ACC112 (cell line): ENCODE measurements around the gene ALPI.
"Not testable (repeated sequence)": the region's sequence is repeated elsewhere in the genome, so short reads cannot be mapped to it uniquely, and the experiment has no call there.

Experiments used
- H2AFZ ChIP-seq: fragments of 200-600 bp; sonication (generic); one replicate; pipeline ENCODE4 v1.6.0; 2017; ENCODE audit warnings: antibody characterized with exemption, low read length; ENCODE audit not compliant: unreplicated experiment
- H3K27ac ChIP-seq: fragments of 200-600 bp; sonication (generic); 2 replicates; pipeline ENCODE4 v1.5.1; 2014; ENCODE audit warnings: low read depth, mild to moderate bottlenecking, antibody characterized with exemption, low read length, moderate library complexity
- H3K27me3 ChIP-seq: fragments of 200-600 bp; sonication (generic); 2 replicates; pipeline ENCODE4 v1.6.1; 2014; ENCODE audit warnings: mild to moderate bottlenecking, antibody characterized with exemption, low read length, moderate library complexity, mixed read lengths; ENCODE audit not compliant: insufficient read depth
- H3K36me3 ChIP-seq: fragments of 200-600 bp; sonication (generic); 2 replicates; pipeline ENCODE4 v1.6.1; 2016; ENCODE audit warnings: mild to moderate bottlenecking, antibody characterized with exemption, low read length, moderate library complexity, mixed read lengths; ENCODE audit not compliant: insufficient read depth
- H3K4me1 ChIP-seq: fragments of 200-600 bp; sonication (generic); one replicate; pipeline ENCODE4 v1.6.1; 2016; ENCODE audit warnings: low read length, mixed read lengths; ENCODE audit not compliant: insufficient read depth, unreplicated experiment, control insufficient read depth
- H3K4me3 ChIP-seq: fragments of 200-600 bp; sonication (generic); 2 replicates; pipeline ENCODE4 v1.5.1; 2014; ENCODE audit warnings: mild to moderate bottlenecking, low read depth, low read length
- H3K79me2 ChIP-seq: fragments of 200-600 bp; sonication (generic); one replicate; pipeline ENCODE4 v1.6.0; 2016; ENCODE audit warnings: low read length; ENCODE audit not compliant: control insufficient read depth, unreplicated experiment, insufficient read depth

The ALPI gene

GRCh38 chr2:232455426-232456255 lies at the start of gene ALPI:
ALPI (plus strand) TSS chr2:232456153; CDS start chr2:232456200, 47 bp downstream.
- Histone ChIP-seq H3K4me3 (no peak within 1 kb of the TSS), H3K79me2 (no peaks in the 10 kb centered on the region), H3K27me3 (peaks cover 49% of the 10 kb centered on the region), H3K4me1 (peaks cover 4% of the 10 kb centered on the region), H3K27ac (no peak within 1 kb of the TSS), H3K36me3 (no peaks in the 10 kb centered on the region), H2AFZ (no peak within 1 kb of the TSS)

GRCh38 chr2:232406556-232407310 lies 49.2 kb upstream of the ALPI start, which contains the start of gene ALPG:
ALPG (plus strand) TSS chr2:232406844; CDS start chr2:232406895, 51 bp downstream.
- no peaks in the 10 kb centered on the region for H3K4me1 ChIP-seq
- no peak within 1 kb of the TSS for H3K27ac ChIP-seq
- H3K36me3 ChIP-seq = no peaks in the 10 kb centered on the region
- H3K79me2 ChIP-seq = no peaks in the 10 kb centered on the region
- no peak within 1 kb of the TSS for H2AFZ ChIP-seq
- peaks cover 17% of the 10 kb centered on the region for H3K27me3 ChIP-seq
- no peak within 1 kb of the TSS for H3K4me3 ChIP-seq

DNA sequence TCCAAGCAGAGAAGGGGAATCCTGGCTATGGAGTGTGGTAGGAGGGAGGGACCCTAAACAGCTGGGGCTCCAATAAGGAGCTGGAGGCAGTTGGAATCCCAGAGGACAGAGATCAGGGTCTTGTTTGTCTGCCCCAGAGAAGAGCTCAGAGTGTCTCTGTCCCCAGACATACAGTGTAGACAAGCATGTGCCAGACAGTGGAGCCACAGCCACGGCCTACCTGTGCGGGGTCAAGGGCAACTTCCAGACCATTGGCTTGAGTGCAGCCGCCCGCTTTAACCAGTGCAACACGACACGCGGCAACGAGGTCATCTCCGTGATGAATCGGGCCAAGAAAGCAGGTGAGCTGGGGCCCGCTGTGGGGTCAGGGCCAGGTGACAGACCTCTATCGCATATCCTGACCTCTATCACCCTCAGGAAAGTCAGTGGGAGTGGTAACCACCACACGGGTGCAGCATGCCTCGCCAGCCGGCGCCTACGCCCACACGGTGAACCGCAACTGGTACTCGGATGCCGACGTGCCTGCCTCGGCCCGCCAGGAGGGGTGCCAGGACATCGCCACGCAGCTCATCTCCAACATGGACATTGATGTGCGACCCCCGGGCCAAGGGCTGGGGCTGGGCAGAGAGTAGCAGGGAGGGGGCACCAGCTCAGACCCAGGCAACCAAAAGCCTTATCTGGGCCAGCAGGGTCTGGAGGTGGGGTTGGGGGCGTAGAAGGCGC lies 48.4 kb upstream of the ALPI start:
- H3K79me2 ChIP-seq, H3K27ac ChIP-seq, H3K4me3 ChIP-seq, H3K36me3 ChIP-seq, H2AFZ ChIP-seq, H3K4me1 ChIP-seq: not testable (repeated sequence)
- H3K27me3 ChIP-seq = peaks cover 25% of the 10 kb centered on the region

DNA sequence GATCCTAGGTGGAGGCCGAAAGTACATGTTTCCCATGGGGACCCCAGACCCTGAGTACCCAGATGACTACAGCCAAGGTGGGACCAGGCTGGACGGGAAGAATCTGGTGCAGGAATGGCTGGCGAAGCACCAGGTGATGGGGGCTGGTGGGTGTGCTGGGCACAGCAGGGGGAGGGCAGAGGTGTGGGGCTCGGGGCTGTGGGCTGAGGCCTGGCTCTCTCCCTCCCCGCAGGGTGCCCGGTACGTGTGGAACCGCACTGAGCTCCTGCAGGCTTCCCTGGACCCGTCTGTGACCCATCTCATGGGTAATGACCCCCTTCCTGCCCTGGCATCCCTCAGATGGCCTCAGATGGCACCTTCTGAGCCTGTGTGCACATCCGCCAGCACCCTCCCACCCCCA lies 47.7 kb upstream of the ALPI start:
- not testable (repeated sequence) for H3K27ac ChIP-seq, H3K79me2 ChIP-seq, H3K4me3 ChIP-seq, H3K36me3 ChIP-seq, H3K4me1 ChIP-seq, H2AFZ ChIP-seq
- H3K27me3 ChIP-seq = peaks cover 32% of the 10 kb centered on the region

GRCh38 chr2:232409617-232410016 lies 46.3 kb upstream of the ALPI start:
- H3K4me1 ChIP-seq = not testable (repeated sequence)

GRCh38 chr2:232410238-232410900 lies 45.6 kb upstream of the ALPI start:
- H3K27ac ChIP-seq = no peak overlapping the region
- no peak overlapping the region for H2AFZ ChIP-seq
- H3K27me3 ChIP-seq = peaks cover 48% of the 10 kb centered on the region
- H3K79me2 ChIP-seq = no peaks in the 10 kb centered on the region
- no peaks in the 10 kb centered on the region for H3K4me1 ChIP-seq
- H3K4me3 ChIP-seq = no peak overlapping the region
- H3K36me3 ChIP-seq = no peaks in the 10 kb centered on the region

More at GRCh38 chr2:232409617-232410016, 46.3 kb upstream of the ALPI start:
- not testable (repeated sequence) for H3K36me3 ChIP-seq, H3K4me3 ChIP-seq, H3K27ac ChIP-seq, H2AFZ ChIP-seq, H3K79me2 ChIP-seq
- H3K27me3 ChIP-seq = peaks cover 41% of the 10 kb centered on the region

DNA sequence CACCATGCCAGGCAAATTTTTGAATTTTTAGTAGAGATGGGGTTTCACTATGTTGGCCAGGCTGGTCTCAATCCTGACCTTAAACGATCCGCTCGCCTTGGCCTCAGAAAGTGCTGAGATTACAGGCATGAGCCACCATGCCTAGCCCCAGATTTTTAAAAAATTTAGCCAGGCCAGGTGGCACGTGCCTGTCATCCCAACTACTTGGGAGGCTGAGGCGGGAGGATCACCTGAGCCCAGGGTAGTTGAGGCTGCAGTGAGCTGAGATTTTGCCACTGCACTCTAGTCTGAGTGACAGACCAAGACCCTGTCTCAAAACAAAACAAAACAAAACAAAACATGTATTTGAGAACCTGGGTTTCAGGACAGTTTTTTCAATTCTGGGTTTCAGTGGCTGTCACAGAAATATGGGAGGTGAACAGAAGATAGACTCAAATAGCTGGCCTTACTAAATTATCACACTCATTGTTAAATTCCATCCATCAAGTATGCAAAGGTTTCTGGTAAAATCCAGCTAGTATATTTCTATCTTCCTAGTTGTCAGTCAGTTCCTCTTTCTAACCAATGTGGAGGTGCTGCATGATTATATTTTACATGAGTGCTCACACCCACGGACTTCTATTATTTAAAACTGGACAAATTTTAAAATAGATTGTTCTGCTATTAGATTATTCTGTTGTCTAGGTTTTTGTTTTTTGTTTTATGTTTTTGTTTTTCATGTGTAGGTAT lies 43.9 kb upstream of the ALPI start:
- Histone ChIP-seq H2AFZ (no peak overlapping the region), H3K27me3 (peaks cover 53% of the 10 kb centered on the region), H3K27ac (no peak overlapping the region), H3K79me2 (no peaks in the 10 kb centered on the region), H3K36me3 (no peaks in the 10 kb centered on the region), H3K4me1 (no peaks in the 10 kb centered on the region), H3K4me3 (no peak overlapping the region)

GRCh38 chr2:232412986-232413385 lies 43.0 kb upstream of the ALPI start:
- H3K4me1 ChIP-seq = no peaks in the 10 kb centered on the region
- H2AFZ ChIP-seq = no peak overlapping the region
- H3K4me3 ChIP-seq = no peak overlapping the region
- no peak overlapping the region for H3K27ac ChIP-seq
- H3K79me2 ChIP-seq = no peaks in the 10 kb centered on the region
- peaks cover 59% of the 10 kb centered on the region for H3K27me3 ChIP-seq
- no peaks in the 10 kb centered on the region for H3K36me3 ChIP-seq

- H3K4me3 ChIP-seq = no peak overlapping the region
- no peaks in the 10 kb centered on the region for H3K36me3 ChIP-seq
- no peaks in the 10 kb centered on the region for H3K4me1 ChIP-seq
- H3K27ac ChIP-seq = no peak overlapping the region
- peaks cover 78% of the 10 kb centered on the region for H3K27me3 ChIP-seq
- no peaks in the 10 kb centered on the region for H3K79me2 ChIP-seq
- no peak overlapping the region for H2AFZ ChIP-seq
Measured at GRCh38 chr2:232415138-232415690, 40.7 kb upstream of the ALPI start.
